ENCODE results near the gene FOXO3. TPM values are rescaled to one million over a fixed set of nuclear protein-coding genes. Genes with fewer than 3 reads are reported as not detected.

FOXO3 gene
- total and polyA plus RNA-seq, 2 of the 8 experiments (the other 6 are each of a cell fraction or from before 2014, with no cell fraction given), result 13.1 to 19.3 TPM

GRCh38 chr6:108720827-108721226, 160.1 kb downstream of the FOXO3 start (continued):
- TF ChIP-seq TEAD4 (IDR thresholded peaks at IDR 0.05; ENCODE audit: low read depth, low read length) (no peak), RNF2 (IDR thresholded peaks at IDR 0.05; ENCODE audit: borderline replicate concordance, low read depth, low read length, missing control alignments, poor library complexity, severe bottlenecking) (no peak), CREB1 (IDR thresholded peaks at IDR 0.05) (no peak), BRCA1 (IDR thresholded peaks at IDR 0.05; ENCODE audit: low read depth, low read length) (no peak)
